Uterus (tissue), 4 donors: ENCODE measurements around the gene CDK12. TPM values are rescaled to one million over a fixed set of nuclear protein-coding genes. Genes with fewer than 3 reads are reported as not detected.

Experiments
- DNase-seq, 2 donors: peaks; one replicate each; pipeline ENCODE4 v3.0.0-alpha.2; 2019 to 2020
- H3K27ac ChIP-seq, 2 donors: fragments of 200-600 bp; sonication (generic); 1 replicate in 1 of 2; 2 replicates in 1 of 2; pipeline ENCODE4 v1.5.1; 2016 to 2018
- H3K27me3 ChIP-seq, 2 donors: fragments of 200-600 bp; sonication (generic); one replicate each; pipeline ENCODE4 v1.5.1; 2018 to 2019; ENCODE audit warnings: control low read depth in 1 of 2
- H3K36me3 ChIP-seq, 2 donors: fragments of 200-600 bp; sonication (generic); one replicate each; pipeline ENCODE4 v1.5.1; 2019; ENCODE audit warnings: control low read depth in 1 of 2
- H3K4me1 ChIP-seq, 2 donors: fragments of 200-600 bp; sonication (generic); one replicate each; pipeline ENCODE4 v1.5.1; 2018 to 2019; ENCODE audit warnings: control low read depth in 1 of 2
- H3K4me3 ChIP-seq, 2 donors: fragments of 200-600 bp; sonication (generic); 1 replicate in 1 of 2; 2 replicates in 1 of 2; pipeline ENCODE4 v1.5.1; 2018 to 2019; ENCODE audit warnings: mild to moderate bottlenecking in 1 of 2
- H3K9me3 ChIP-seq, 2 donors: fragments of 200-600 bp; sonication (generic); one replicate each; pipeline ENCODE4 v1.5.1; 2019; ENCODE audit warnings: control low read depth in 1 of 2
- CTCF ChIP-seq, 4 experiments: fragments of 200-600 bp in 2 of 4; fragments of 450-650 bp in 2 of 4; sonication (generic) in 2 of 4; IDR thresholded peaks; one replicate each; pipeline ENCODE4 v1.5.1; 2016 to 2019; ENCODE audit warnings: antibody characterized with exemption in 4 of 4, mild to moderate bottlenecking in 2 of 4, moderate library complexity in 1 of 4
- POLR2A ChIP-seq, 2 donors: fragments of 450-650 bp; IDR thresholded peaks; one replicate each; pipeline ENCODE4 v1.6.1; 2016; ENCODE audit warnings: antibody characterized with exemption in 2 of 2, mild to moderate bottlenecking in 1 of 2, moderate library complexity in 1 of 2
- intact Hi-C: fragments of 100-400 bp; cut with DNase I; formaldehyde crosslinking; loops from one replicate; pipeline ENCODE4 v1.15.1; 2023; ENCODE audit warnings: low total_unique reads
- total RNA-seq, 4 donors: library from RNA; depleted of rRNA in 3 of 4; stranded (reverse); fragments of >200 nt in 3 of 4; gene quantifications; one replicate each; pipeline versions ENCODE4 v1.1.0 to v1.2.4, GENCODE V29; 2014 to 2023
- donor health status: DM: yes; HTN: yes; CAD: no.

CDK12 gene
- total RNA-seq, 4 donors from 2014 or later, result 17.9 to 86.0 (median 27.2) TPM

DNA sequence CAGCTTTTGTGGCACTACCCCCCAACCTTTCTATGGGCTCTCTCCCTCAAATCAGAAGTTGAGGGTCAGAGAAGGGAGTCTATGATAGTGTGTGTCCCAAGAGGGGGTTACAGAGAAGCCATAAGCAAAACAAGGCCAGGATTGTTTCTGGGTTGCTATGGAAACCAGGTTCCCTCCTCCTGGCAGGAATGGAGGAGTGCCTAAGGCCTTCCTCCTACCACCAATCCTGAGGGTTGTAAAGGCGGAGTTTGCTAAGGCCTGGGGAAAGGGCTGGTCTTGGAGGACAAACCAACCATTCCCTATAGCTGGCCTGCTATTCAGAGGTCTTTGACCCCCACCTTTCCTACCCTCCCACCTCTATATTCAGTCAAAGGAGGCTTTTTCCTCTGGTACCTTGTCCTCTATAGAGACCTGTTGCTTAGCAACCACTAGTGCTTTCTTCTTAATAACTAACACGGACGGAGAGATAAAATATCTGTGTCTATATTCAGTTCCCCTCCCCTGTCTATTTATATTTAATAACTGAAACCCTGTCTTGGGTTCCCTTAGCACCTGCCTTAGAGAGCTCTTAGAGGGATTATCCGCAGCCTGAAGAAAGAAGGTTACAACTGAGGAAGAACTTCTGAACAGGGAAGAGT is 103.0 kb downstream of the CDK12 start:
- no peaks in the 10 kb centered on the region for H3K36me3 ChIP-seq

GRCh38 chr17:39566094-39566850 is 105.0 kb downstream of the CDK12 start:
- Histone ChIP-seq H3K36me3 (no peaks in the 10 kb centered on the region), H3K9me3 (no peaks in the 10 kb centered on the region), H3K4me1 (no peaks in the 10 kb centered on the region), H3K27ac (no peak overlapping the region), H3K27me3 (no peaks in the 10 kb centered on the region), H3K4me3 (no peak overlapping the region)
- no peak for TF ChIP-seq CTCF (IDR thresholded peaks at IDR 0.05)
- TF ChIP-seq POLR2A (IDR thresholded peaks at IDR 0.05), result no peak
- DNase-seq, result no peak
- intact Hi-C loops, result no loop called here

More for the DNA sequence above, 103.0 kb downstream of the CDK12 start:
- no peaks in the 10 kb centered on the region for H3K27me3 ChIP-seq
- DNase-seq, result no peak
- H3K4me3 ChIP-seq, result no peak overlapping the region
- H3K9me3 ChIP-seq, result no peaks in the 10 kb centered on the region
- intact Hi-C loops, result no loop called here
- H3K4me1 ChIP-seq, result no peaks in the 10 kb centered on the region
- no peak overlapping the region for H3K27ac ChIP-seq
- TF ChIP-seq POLR2A (IDR thresholded peaks at IDR 0.05), result no peak

GRCh38 chr17:39568702-39569101 is 107.4 kb downstream of the CDK12 start:
- no peak overlapping the region for H3K27ac ChIP-seq
- TF ChIP-seq CTCF (IDR thresholded peaks at IDR 0.05) (no peak), POLR2A (IDR thresholded peaks at IDR 0.05) (no peak)
- no peaks in the 10 kb centered on the region for H3K9me3 ChIP-seq
- no peaks in the 10 kb centered on the region for H3K36me3 ChIP-seq
- no peak for DNase-seq
- H3K4me3 ChIP-seq, result no peak overlapping the region
- no peaks in the 10 kb centered on the region for H3K4me1 ChIP-seq
- H3K27me3 ChIP-seq, result no peaks in the 10 kb centered on the region
- intact Hi-C loops, result no loop called here

DNA sequence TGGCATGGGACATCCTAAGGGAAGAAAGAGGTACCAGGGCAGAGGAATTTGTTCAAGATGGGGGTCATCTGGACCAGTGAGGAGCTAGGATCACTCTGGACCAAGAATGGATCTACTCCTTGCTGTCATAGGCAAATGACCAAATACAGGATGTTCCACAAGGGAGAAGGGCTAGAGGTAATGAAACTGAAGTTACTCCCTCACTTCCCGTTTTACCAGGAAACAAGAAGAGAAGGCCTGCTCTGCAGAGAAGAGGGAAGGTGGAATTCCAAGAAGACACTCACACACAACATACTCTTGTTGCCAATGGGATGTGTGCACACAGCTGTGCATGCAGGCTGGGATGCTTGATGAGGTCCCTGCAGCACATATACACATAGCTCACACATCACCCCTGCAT is 107.8 kb downstream of the CDK12 start:
- intact Hi-C loops, result no loop called here
- Histone ChIP-seq H3K9me3 (no peaks in the 10 kb centered on the region), H3K4me3 (no peak overlapping the region), H3K27me3 (no peaks in the 10 kb centered on the region), H3K4me1 (no peaks in the 10 kb centered on the region), H3K36me3 (no peaks in the 10 kb centered on the region), H3K27ac (no peak overlapping the region)
- no peak for DNase-seq
- TF ChIP-seq CTCF (IDR thresholded peaks at IDR 0.05), result no peak
- no peak for TF ChIP-seq POLR2A (IDR thresholded peaks at IDR 0.05)

DNA sequence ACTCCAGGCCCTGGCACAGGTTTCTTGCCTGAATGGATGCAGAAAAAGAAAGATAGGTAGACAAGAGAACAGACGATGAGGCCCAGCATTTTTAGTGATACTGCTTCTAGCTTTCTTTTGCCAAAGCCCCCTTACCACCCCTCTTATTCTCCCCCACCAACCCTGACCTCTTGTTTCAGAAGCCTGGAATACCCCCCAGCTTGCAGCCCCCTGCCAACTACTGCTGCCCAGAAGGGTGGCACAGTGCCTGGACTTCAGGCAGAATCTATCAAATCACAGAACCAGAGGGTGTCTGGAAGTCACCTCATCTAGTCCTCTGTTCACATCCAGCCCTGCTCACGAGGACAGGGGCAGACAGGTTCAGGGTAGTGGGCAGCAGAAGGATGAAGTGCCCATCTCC is 110.8 kb downstream of the CDK12 start:
- H3K27ac ChIP-seq, result no peak overlapping the region
- intact Hi-C loops, result no loop called here
- no peak for DNase-seq

More for the DNA sequence above, 110.8 kb downstream of the CDK12 start:
- Histone ChIP-seq H3K36me3 (no peaks in the 10 kb centered on the region), H3K27me3 (no peaks in the 10 kb centered on the region), H3K4me3 (no peak overlapping the region), H3K4me1 (no peaks in the 10 kb centered on the region), H3K9me3 (no peaks in the 10 kb centered on the region)
- TF ChIP-seq POLR2A (IDR thresholded peaks at IDR 0.05) (no peak), CTCF (IDR thresholded peaks at IDR 0.05) (no peak)
